Astrocyte (in vitro differentiated cells and primary cell): ENCODE data around the gene PGD. TPM values are rescaled to one million over a fixed set of nuclear protein-coding genes. Genes with fewer than 3 reads are reported as not detected.

Source experiments
- DNase-seq: peaks from one replicate; pipeline ENCODE4 v3.0.0-alpha.2; 2010; ENCODE audit warnings: low read depth
- FAIRE-seq: peaks from 2 replicates; lab custom pipeline; 2011; peaks lifted over from hg19 to GRCh38; lab: Jason Lieb, UNC
- H2AFZ ChIP-seq: 2 replicates; pipeline ENCODE4 v1.6.0; 2012; ENCODE audit warnings: low read depth, low read length, inconsistent platforms
- H3K27ac ChIP-seq: 2 replicates; pipeline ENCODE4 v1.5.1; 2011; ENCODE audit warnings: low read depth, low read length, inconsistent platforms
- H3K27me3 ChIP-seq: 2 replicates; pipeline ENCODE4 v1.6.0; 2011; ENCODE audit warnings: low read length, inconsistent platforms; ENCODE audit not compliant: insufficient read depth
- H3K36me3 ChIP-seq: 2 replicates; pipeline ENCODE4 v1.5.1; 2011; ENCODE audit warnings: low read length, inconsistent platforms; ENCODE audit not compliant: insufficient read depth
- H3K4me1 ChIP-seq: 2 replicates; pipeline ENCODE4 v1.5.1; 2011; ENCODE audit warnings: low read length, inconsistent platforms; ENCODE audit not compliant: insufficient read depth
- H3K4me2 ChIP-seq: 2 replicates; pipeline ENCODE4 v1.6.0; 2012; ENCODE audit warnings: low read length, inconsistent platforms
- H3K4me3 ChIP-seq: 2 replicates; pipeline ENCODE4 v1.5.1; 2011; ENCODE audit warnings: low read depth, mild to moderate bottlenecking, low read length, inconsistent platforms; ENCODE audit not compliant: insufficient read depth
- H3K79me2 ChIP-seq: 2 replicates; pipeline ENCODE4 v1.6.0; 2012; ENCODE audit warnings: mild to moderate bottlenecking, low read length, inconsistent platforms; ENCODE audit not compliant: insufficient read depth
- H3K9ac ChIP-seq: 2 replicates; pipeline ENCODE4 v1.6.0; 2012; ENCODE audit warnings: mild to moderate bottlenecking, low read length, inconsistent platforms
- H3K9me3 ChIP-seq: 2 replicates; pipeline ENCODE4 v1.5.1; 2012; ENCODE audit warnings: low read depth, mild to moderate bottlenecking, low read length, inconsistent platforms; ENCODE audit not compliant: insufficient read depth
- H4K20me1 ChIP-seq: 2 replicates; pipeline ENCODE4 v1.6.0; 2012; ENCODE audit warnings: low read length, inconsistent platforms; ENCODE audit not compliant: insufficient read depth
- H3K27ac Mint-ChIP-seq: one replicate; pipeline ENCODE4 v1.8.0; 2021; ENCODE audit warnings: mild to moderate bottlenecking, mixed read lengths; ENCODE audit not compliant: unreplicated experiment
- H3K27me3 Mint-ChIP-seq: one replicate; pipeline ENCODE4 v1.8.0; 2021; ENCODE audit warnings: low read depth, mixed read lengths; ENCODE audit not compliant: unreplicated experiment
- H3K36me3 Mint-ChIP-seq: one replicate; pipeline ENCODE4 v1.8.0; 2021; ENCODE audit warnings: low read depth, mixed read lengths; ENCODE audit not compliant: unreplicated experiment
- H3K4me1 Mint-ChIP-seq: one replicate; pipeline ENCODE4 v1.8.0; 2021; ENCODE audit warnings: low read depth, mixed read lengths; ENCODE audit not compliant: unreplicated experiment
- H3K4me3 Mint-ChIP-seq: one replicate; pipeline ENCODE4 v1.8.0; 2021; ENCODE audit warnings: mild to moderate bottlenecking, moderate library complexity, mixed read lengths; ENCODE audit not compliant: unreplicated experiment
- H3K9me3 Mint-ChIP-seq: one replicate; pipeline ENCODE4 v1.8.0; 2021; ENCODE audit warnings: mild to moderate bottlenecking, mixed read lengths; ENCODE audit not compliant: unreplicated experiment
- CTCF ChIP-seq: IDR thresholded peaks from 2 replicates; pipeline ENCODE4 v1.5.1; 2011; ENCODE audit warnings: low read depth, mild to moderate bottlenecking, inconsistent platforms, low read length, moderate library complexity; ENCODE audit not compliant: insufficient read depth
- EZH2 ChIP-seq: IDR thresholded peaks from 2 replicates; pipeline ENCODE4 v1.6.1; 2012; ENCODE audit warnings: mild to moderate bottlenecking, low read length, inconsistent platforms; ENCODE audit not compliant: insufficient read depth
- total RNA-seq: library from RNA; stranded (reverse); gene quantifications from 2 replicates; pipeline ENCODE4 v1.2.1, GENCODE V29; 2021

The PGD gene
- total RNA-seq, 1 donor from 2014 or later: 224 TPM

GRCh38 chr1:10384219-10384618, 14.6 kb upstream of the PGD start:
- Histone ChIP-seq H3K27me3 (no peaks in the 10 kb centered on the region), H3K9ac (no peak overlapping the region), H3K27ac (no peak overlapping the region), H3K4me1 (peaks cover 21% of the 10 kb centered on the region), H2AFZ (no peak overlapping the region), H3K4me3 (no peak overlapping the region), H3K9me3 (no peaks in the 10 kb centered on the region), H3K4me2 (no peak overlapping the region), H3K79me2 (no peaks in the 10 kb centered on the region), H4K20me1 (peaks cover 3% of the 10 kb centered on the region), H3K36me3 (no peaks in the 10 kb centered on the region)
- DNase-seq (no peak), FAIRE-seq (no peak)
- H3K27ac Mint-ChIP-seq: no peak overlapping the region
- H3K36me3 Mint-ChIP-seq: peaks cover 5% of the 10 kb centered on the region
- H3K27me3 Mint-ChIP-seq: no peaks in the 10 kb centered on the region
- peaks cover 19% of the 10 kb centered on the region for H3K4me1 Mint-ChIP-seq
- peaks cover 2% of the 10 kb centered on the region for H3K9me3 Mint-ChIP-seq
- TF ChIP-seq CTCF (no peak), EZH2 (no peak)
- no peak overlapping the region for H3K4me3 Mint-ChIP-seq

GRCh38 chr1:10386761-10387676, 11.8 kb upstream of the PGD start:
- FAIRE-seq: no peak
- Histone ChIP-seq H4K20me1 (no peaks in the 10 kb centered on the region), H3K27me3 (no peaks in the 10 kb centered on the region), H3K4me2 (peak overlapping the region; percentile 70), H3K9me3 (no peaks in the 10 kb centered on the region), H3K27ac (peak overlapping the region; percentile 67), H3K4me1 (peaks cover 14% of the 10 kb centered on the region), H3K36me3 (no peaks in the 10 kb centered on the region), H2AFZ (no peak overlapping the region), H3K9ac (peak overlapping the region; percentile 55), H3K79me2 (no peaks in the 10 kb centered on the region), H3K4me3 (no peak overlapping the region)
- Mint-ChIP-seq H3K9me3 (peaks cover 2% of the 10 kb centered on the region), H3K27me3 (no peaks in the 10 kb centered on the region), H3K36me3 (peaks cover 5% of the 10 kb centered on the region), H3K27ac (peak overlapping the region; percentile 41), H3K4me1 (peaks cover 10% of the 10 kb centered on the region), H3K4me3 (no peak overlapping the region)
- DNase-seq: no peak
- no peak for TF ChIP-seq EZH2
- TF ChIP-seq CTCF: no peak
